Lower leg skin (tissue), 4 donors: ENCODE measurements around the gene ANGPTL2. TPM values are rescaled to one million over a fixed set of nuclear protein-coding genes. Genes with fewer than 3 reads are reported as not detected.

Experiments used
- DNase-seq, 2 donors: peaks; one replicate each; pipeline ENCODE4 v3.0.0-alpha.2; 2019; ENCODE audit warnings: low spot score in 2 of 2
- H3K4me3 ChIP-seq: fragments of 200-600 bp; sonication (generic); 2 replicates; pipeline ENCODE4 v1.5.1; 2017; ENCODE audit warnings: mild to moderate bottlenecking, low read depth; ENCODE audit not compliant: poor library complexity, severe bottlenecking
- CTCF ChIP-seq, 3 donors: fragments of 450-650 bp; IDR thresholded peaks; one replicate each; pipeline ENCODE4 v1.5.1; 2016; ENCODE audit warnings: antibody characterized with exemption in 3 of 3, mild to moderate bottlenecking in 3 of 3, moderate library complexity in 2 of 3
- POLR2A ChIP-seq, 2 donors: fragments of 450-650 bp; IDR thresholded peaks; one replicate each; pipeline ENCODE4 v1.6.1; 2016 to 2017; ENCODE audit warnings: antibody characterized with exemption in 2 of 2, mild to moderate bottlenecking in 1 of 2, moderate library complexity in 1 of 2
- WGBS, 2 donors: methylation state at CpG; one replicate each; pipeline ENCODE4 v1.1.5; 2018; 5-methylcytosine and 5-hydroxymethylcytosine counted together
- intact Hi-C: fragments of 100-400 bp; cut with DNase I; formaldehyde crosslinking; loops from one replicate; pipeline ENCODE4 v1.15.0; 2023; ENCODE audit warnings: low total_unique reads
- total RNA-seq, 4 donors: library from RNA; depleted of rRNA; stranded (reverse); fragments of >200 nt; gene quantifications; one replicate each; pipeline ENCODE4 v1.1.0, GENCODE V29; 2016

The ANGPTL2 gene
- total RNA-seq, 4 donors from 2014 or later, result 10.5 to 37.8 (median 18.5) TPM

GRCh38 chr9:127128341-127129072 lies 6.1 kb upstream of the ANGPTL2 start:
- no peak overlapping the region for H3K4me3 ChIP-seq
- TF ChIP-seq POLR2A (IDR thresholded peaks at IDR 0.05), result no peak
- no peak for TF ChIP-seq CTCF (IDR thresholded peaks at IDR 0.05)
- DNase-seq, result peak; percentile 78 to 95
- intact Hi-C loops, result no loop called here
- WGBS, 2 donors, result 50 to 51% methylated on average over 9 of the region's 9 CpGs

- TF ChIP-seq CTCF (IDR thresholded peaks at IDR 0.05), result no peak
- TF ChIP-seq POLR2A (IDR thresholded peaks at IDR 0.05), result no peak
- DNase-seq, result no peak
- intact Hi-C loops, result no loop called here
Measured at GRCh38 chr9:127126971-127127370, 4.5 kb upstream of the ANGPTL2 start.

GRCh38 chr9:127124792-127125191 lies 2.4 kb upstream of the ANGPTL2 start:
- intact Hi-C loops, result no loop called here
- WGBS, 2 donors, result 100% methylated on average over 2 of the region's 2 CpGs
- no peak for DNase-seq

More at GRCh38 chr9:127126971-127127370, 4.5 kb upstream of the ANGPTL2 start:
- no peak overlapping the region for H3K4me3 ChIP-seq
- 62 to 81% methylated on average over 1 of the region's 1 CpG for WGBS, 2 donors

GRCh38 chr9:127124111-127124531 lies 1.7 kb upstream of the ANGPTL2 start:
- TF ChIP-seq POLR2A (IDR thresholded peaks at IDR 0.05) (no peak), CTCF (IDR thresholded peaks at IDR 0.05) (no peak)
- WGBS, 2 donors, result 95 to 97% methylated on average over 7 of the region's 7 CpGs
- no peak for DNase-seq
- intact Hi-C loops, result no loop called here
- H3K4me3 ChIP-seq, result no peak overlapping the region

More at GRCh38 chr9:127124792-127125191, 2.4 kb upstream of the ANGPTL2 start:
- no peak overlapping the region for H3K4me3 ChIP-seq
- TF ChIP-seq CTCF (IDR thresholded peaks at IDR 0.05) (no peak), POLR2A (IDR thresholded peaks at IDR 0.05) (no peak)

- intact Hi-C loops, result no loop called here
- 29 to 40% methylated on average over 8 to 10 of the region's 16 CpGs for WGBS, 2 donors
- TF ChIP-seq POLR2A (IDR thresholded peaks at IDR 0.05) (no peak), CTCF (IDR thresholded peaks at IDR 0.05) (no peak)
- DNase-seq, result peak; percentile 47 to 87
- H3K4me3 ChIP-seq, result no peak overlapping the region
Measured at GRCh38 chr9:127123064-127123890, 842 bp upstream of the ANGPTL2 start.
